ENCODE data around the gene DEFB124. TPM values are rescaled to one million over a fixed set of nuclear protein-coding genes. Genes with fewer than 3 reads are reported as not detected.

Gene DEFB124
- total RNA-seq, 2 experiments from 2014 or later: not detected

GRCh38 chr20:31515775-31516107 lies 40.8 kb upstream of the DEFB124 start:
- CTCF ChIA-PET: interaction anchor here (0.9 to 4.8 kb wide), 2 partner anchors 13 to 97 kb away, joined by 3 to 30 read pairs; no protein-coding TSS in a partner anchor
- no peak overlapping the region for H3K4me3 Mint-ChIP-seq
- H3K4me1 Mint-ChIP-seq (ENCODE audit: low read depth): peaks cover 21% of the 10 kb centered on the region
- no peaks in the 10 kb centered on the region for H3K9me3 ChIP-seq (ENCODE audit: control insufficient read depth in 1 of 2, insufficient read depth in 1 of 2, low read length in 2 of 2)
- H3K9me3 Mint-ChIP-seq: no peaks in the 10 kb centered on the region
- peaks cover 7% of the 10 kb centered on the region for H3K36me3 ChIP-seq (ENCODE audit: insufficient read depth, low read length)
- peak overlapping the region; percentile 99 for H3K4me3 ChIP-seq (ENCODE audit: low read length)
- POLR2A ChIA-PET: interaction anchor here (0.9 kb wide), 1 partner anchor 9 kb away, joined by 3 read pairs; no protein-coding TSS in a partner anchor
- ATAC-seq (ENCODE audit: poor library complexity) (no peak), DNase-seq (peak in 1 of 14 experiments; percentile 12)
- peak overlapping the region in 1 of 2 donors; percentile 69 for H3K27ac ChIP-seq (ENCODE audit: low read depth in 1 of 2, low read length in 2 of 2)
- no peaks in the 10 kb centered on the region for H3K27me3 ChIP-seq (ENCODE audit: control insufficient read depth in 1 of 2, insufficient read depth in 2 of 2, low read length in 2 of 2)
- H3K27ac Mint-ChIP-seq: no peak overlapping the region
- H3K4me1 ChIP-seq (ENCODE audit: insufficient read depth, low read length): peaks cover 58% of the 10 kb centered on the region
- intact Hi-C loops (cut with DNase I, micrococcal nuclease): loop anchor here in 1 of 2 experiments (2.0 kb wide), 2 partner anchors 97 to 209 kb away; no protein-coding TSS in a partner anchor
- no peak for TF ChIP-seq CTCF (IDR thresholded peaks at IDR 0.05)
- no peaks in the 10 kb centered on the region for H3K27me3 Mint-ChIP-seq
- H3K36me3 Mint-ChIP-seq (ENCODE audit: low read depth): peaks cover 18% of the 10 kb centered on the region

GRCh38 chr20:31515072-31515774 lies 40.3 kb upstream of the DEFB124 start:
- Mint-ChIP-seq H3K27me3 (no peaks in the 10 kb centered on the region), H3K9me3 (no peaks in the 10 kb centered on the region), H3K36me3 (ENCODE audit: low read depth) (peaks cover 13% of the 10 kb centered on the region), H3K27ac (no peak overlapping the region), H3K4me3 (no peak overlapping the region), H3K4me1 (ENCODE audit: low read depth) (peaks cover 16% of the 10 kb centered on the region)
- Histone ChIP-seq H3K9me3 (ENCODE audit: control insufficient read depth in 1 of 2, insufficient read depth in 1 of 2, low read length in 2 of 2) (no peaks in the 10 kb centered on the region), H3K27me3 (ENCODE audit: control insufficient read depth in 1 of 2, insufficient read depth in 2 of 2, low read length in 2 of 2) (no peaks in the 10 kb centered on the region), H3K4me1 (ENCODE audit: insufficient read depth, low read length) (peaks cover 52% of the 10 kb centered on the region), H3K4me3 (ENCODE audit: low read length) (peak overlapping the region; percentile 99), H3K27ac (ENCODE audit: low read depth in 1 of 2, low read length in 2 of 2) (peak overlapping the region; percentile 37 to 69), H3K36me3 (ENCODE audit: insufficient read depth, low read length) (peaks cover 7% of the 10 kb centered on the region)
- DNase-seq: no peak
- no peak for TF ChIP-seq CTCF (IDR thresholded peaks at IDR 0.05)
- POLR2A ChIA-PET: interaction anchor here (1.4 kb wide), 1 partner anchor 58 kb away, joined by 4 read pairs; no protein-coding TSS in a partner anchor
- intact Hi-C loops (cut with DNase I, micrococcal nuclease): loop anchor here in 1 of 2 experiments (2.0 kb wide), 2 partner anchors 98 to 210 kb away; no protein-coding TSS in a partner anchor
- CTCF ChIA-PET: interaction anchor here (0.9 to 4.8 kb wide), 3 partner anchors 13 to 98 kb away, joined by 3 to 30 read pairs (median 11); no protein-coding TSS in a partner anchor
- ATAC-seq (ENCODE audit: poor library complexity): no peak

- Mint-ChIP-seq H3K4me1 (ENCODE audit: low read depth) (peaks cover 7% of the 10 kb centered on the region), H3K27ac (no peak within 1 kb of the TSS), H3K9me3 (no peaks in the 10 kb centered on the region), H3K4me3 (no peak within 1 kb of the TSS), H3K27me3 (no peaks in the 10 kb centered on the region), H3K36me3 (ENCODE audit: low read depth) (peaks cover 7% of the 10 kb centered on the region)
- H3K27me3 ChIP-seq (ENCODE audit: control insufficient read depth in 1 of 2, insufficient read depth in 2 of 2, low read length in 2 of 2): no peaks in the 10 kb centered on the region
- no peaks in the 10 kb centered on the region for H3K9me3 ChIP-seq (ENCODE audit: control insufficient read depth in 1 of 2, insufficient read depth in 1 of 2, low read length in 2 of 2)
- TF ChIP-seq CTCF (IDR thresholded peaks at IDR 0.05): peak; percentile 95
- peaks cover 5% of the 10 kb centered on the region for H3K36me3 ChIP-seq (ENCODE audit: insufficient read depth, low read length)
- peak within 1 kb of the TSS; percentile 37 to 69 for H3K27ac ChIP-seq (ENCODE audit: low read depth in 1 of 2, low read length in 2 of 2)
- peaks cover 46% of the 10 kb centered on the region for H3K4me1 ChIP-seq (ENCODE audit: insufficient read depth, low read length)
- POLR2A ChIA-PET: interaction anchor here (1.4 kb wide), 1 partner anchor 58 kb away, joined by 4 read pairs; no protein-coding TSS in a partner anchor
- CTCF ChIA-PET: interaction anchor here (0.7 to 4.8 kb wide), 6 partner anchors 12 to 209 kb away, joined by 3 to 30 read pairs (median 4); partner anchors contain the start of gene ID1
- intact Hi-C loops (cut with DNase I, micrococcal nuclease): loop anchor here in 1 of 2 experiments (2.0 to 5.0 kb wide), 3 partner anchors 33 to 210 kb away; a partner anchor contains a TSS
- H3K4me3 ChIP-seq (ENCODE audit: low read length): peak within 1 kb of the TSS; percentile 99
- peak; percentile 82 for ATAC-seq (ENCODE audit: poor library complexity)
- peak; percentile 81 to 96 (median 86) for DNase-seq
Measured at GRCh38 chr20:31514154-31515071, 39.5 kb upstream of the DEFB124 start, which contains the start of gene HM13. TSS of gene HM13 (plus strand) at chr20:31514442. CDS start at chr20:31514552, 110 bp downstream.
